GM04504 (cell line): ENCODE data around the gene FAM200B.
A peak's percentile ranks its signal among the peaks of the same experiment; 100 is the strongest.
"Not testable (repeated sequence)": the region's sequence is repeated elsewhere in the genome, so short reads cannot be mapped to it uniquely, and the experiment has no call there.

ENCODE experiments used
- DNase-seq: peaks from one replicate; pipeline ENCODE4 v3.0.0-alpha.2; 2012; ENCODE audit warnings: low read depth

The FAM200B gene

GRCh38 chr4:15695729-15696128 lies 14.1 kb downstream of the FAM200B start:
- no peak for DNase-seq

GRCh38 chr4:15696866-15697265 lies 15.2 kb downstream of the FAM200B start:
- DNase-seq, result no peak

- no peak for DNase-seq
Measured at GRCh38 chr4:15702941-15703403, 21.3 kb downstream of the FAM200B start, which contains the start of gene BST1. Gene BST1, plus strand, starts transcription at chr4:15703065. Its CDS starts 80 bp downstream, at chr4:15703145.

GRCh38 chr4:15703439-15703838 lies 21.8 kb downstream of the FAM200B start:
- DNase-seq, result no peak

- DNase-seq, result no peak
Measured at GRCh38 chr4:15704129-15704528, 22.5 kb downstream of the FAM200B start.

- DNase-seq, result no peak
Measured at GRCh38 chr4:15706646-15707362, 25.2 kb downstream of the FAM200B start.

GRCh38 chr4:15707363-15707715 lies 25.7 kb downstream of the FAM200B start:
- peak; percentile 48 for DNase-seq

- no peak for DNase-seq
Measured at GRCh38 chr4:15711762-15712161, 30.1 kb downstream of the FAM200B start.

- no peak for DNase-seq
Measured at GRCh38 chr4:15712214-15712613, 30.6 kb downstream of the FAM200B start.

GRCh38 chr4:15714141-15714540 lies 32.5 kb downstream of the FAM200B start:
- no peak for DNase-seq

- no peak for DNase-seq
Measured at GRCh38 chr4:15714646-15715435, 33.2 kb downstream of the FAM200B start.

- DNase-seq, result no peak
Measured at GRCh38 chr4:15716115-15716514, 34.5 kb downstream of the FAM200B start.

GRCh38 chr4:15717086-15717485 lies 35.5 kb downstream of the FAM200B start:
- DNase-seq, result no peak

- no peak for DNase-seq
Measured at GRCh38 chr4:15717657-15718416, 36.2 kb downstream of the FAM200B start.

- DNase-seq, result no peak
Measured at GRCh38 chr4:15718465-15718864, 36.8 kb downstream of the FAM200B start.

- DNase-seq, result no peak
Measured at GRCh38 chr4:15718959-15719358, 37.3 kb downstream of the FAM200B start.

- DNase-seq, result no peak
Measured at GRCh38 chr4:15719506-15719905, 37.9 kb downstream of the FAM200B start.

GRCh38 chr4:15720851-15721250 lies 39.2 kb downstream of the FAM200B start:
- no peak for DNase-seq

- no peak for DNase-seq
Measured at GRCh38 chr4:15725608-15726007, 44.0 kb downstream of the FAM200B start.

GRCh38 chr4:15729910-15730533 lies 48.4 kb downstream of the FAM200B start:
- no peak for DNase-seq

GRCh38 chr4:15733061-15733460 lies 51.4 kb downstream of the FAM200B start:
- not testable (repeated sequence) for DNase-seq

- no peak for DNase-seq
Measured at GRCh38 chr4:15735536-15735935, 53.9 kb downstream of the FAM200B start.
